SK-N-SH (cell line): Measurements from ENCODE around the gene TRPC4.
"Not testable (repeated sequence)": the region's sequence is repeated elsewhere in the genome, so short reads cannot be mapped to it uniquely, and the experiment has no call there.

ENCODE experiments used
- MXI1 ChIP-seq: IDR thresholded peaks from 2 replicates; pipeline ENCODE4 v1.6.1; 2012; ENCODE audit warnings: mild to moderate bottlenecking, low read depth, low read length, improper control_type of control experiment
- POLR2AphosphoS5 ChIP-seq: IDR thresholded peaks from 2 replicates; pipeline ENCODE4 v1.6.1; 2012; ENCODE audit warnings: low read depth, low read length
- SIN3A ChIP-seq: IDR thresholded peaks from 2 replicates; pipeline ENCODE4 v1.6.1; 2012; ENCODE audit warnings: low read depth, mild to moderate bottlenecking, low read length, moderate library complexity, borderline replicate concordance
- TEAD4 ChIP-seq: IDR thresholded peaks from 2 replicates; pipeline ENCODE4 v1.4.0; 2012; ENCODE audit warnings: mild to moderate bottlenecking, borderline replicate concordance; ENCODE audit not compliant: insufficient read depth
- TF ChIP-seq, protein P1 (sequence below): IDR thresholded peaks from 2 replicates; pipeline ENCODE4 v1.4.0; 2012; ENCODE audit warnings: low read depth
- TF ChIP-seq, protein P2 (sequence below): fragments of 200-600 bp; sonication (generic); IDR thresholded peaks from 2 replicates; pipeline ENCODE4 v1.6.1; 2017; ENCODE audit warnings: antibody characterized with exemption, mild to moderate bottlenecking, moderate library complexity

GRCh38 chr13:37796795-37797194 lies 72.8 kb downstream of the TRPC4 start:
- TF ChIP-seq, protein P1, sequence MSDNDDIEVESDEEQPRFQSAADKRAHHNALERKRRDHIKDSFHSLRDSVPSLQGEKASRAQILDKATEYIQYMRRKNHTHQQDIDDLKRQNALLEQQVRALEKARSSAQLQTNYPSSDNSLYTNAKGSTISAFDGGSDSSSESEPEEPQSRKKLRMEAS, result not testable (repeated sequence)
- TF ChIP-seq POLR2AphosphoS5, MXI1, SIN3A, TEAD4: not testable (repeated sequence)
- TF ChIP-seq, protein P2, sequence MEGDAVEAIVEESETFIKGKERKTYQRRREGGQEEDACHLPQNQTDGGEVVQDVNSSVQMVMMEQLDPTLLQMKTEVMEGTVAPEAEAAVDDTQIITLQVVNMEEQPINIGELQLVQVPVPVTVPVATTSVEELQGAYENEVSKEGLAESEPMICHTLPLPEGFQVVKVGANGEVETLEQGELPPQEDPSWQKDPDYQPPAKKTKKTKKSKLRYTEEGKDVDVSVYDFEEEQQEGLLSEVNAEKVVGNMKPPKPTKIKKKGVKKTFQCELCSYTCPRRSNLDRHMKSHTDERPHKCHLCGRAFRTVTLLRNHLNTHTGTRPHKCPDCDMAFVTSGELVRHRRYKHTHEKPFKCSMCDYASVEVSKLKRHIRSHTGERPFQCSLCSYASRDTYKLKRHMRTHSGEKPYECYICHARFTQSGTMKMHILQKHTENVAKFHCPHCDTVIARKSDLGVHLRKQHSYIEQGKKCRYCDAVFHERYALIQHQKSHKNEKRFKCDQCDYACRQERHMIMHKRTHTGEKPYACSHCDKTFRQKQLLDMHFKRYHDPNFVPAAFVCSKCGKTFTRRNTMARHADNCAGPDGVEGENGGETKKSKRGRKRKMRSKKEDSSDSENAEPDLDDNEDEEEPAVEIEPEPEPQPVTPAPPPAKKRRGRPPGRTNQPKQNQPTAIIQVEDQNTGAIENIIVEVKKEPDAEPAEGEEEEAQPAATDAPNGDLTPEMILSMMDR, result not testable (repeated sequence)
